ENCODE measurements around the gene ZNF502.

- TF ChIP-seq POLR2A (IDR thresholded peaks at IDR 0.05) (no peak), CTCF (IDR thresholded peaks at IDR 0.05) (no peak), POLR2AphosphoS5 (IDR thresholded peaks at IDR 0.05; ENCODE audit: insufficient read depth in 1 of 2, low read depth in 1 of 2) (no peak)
These were observed 31.5 kb upstream of the ZNF502 start for GRCh38 chr3:44680921-44681455.
